ENCODE data around the gene DNAJC22.

The DNAJC22 gene

GRCh38 chr12:49389387-49389703, 42.7 kb downstream of the DNAJC22 start:
- Histone ChIP-seq H2AK5ac (ENCODE audit: low read depth, low read length) (no peak overlapping the region), H4K8ac (ENCODE audit: low read depth, low read length) (no peak overlapping the region), H3K4me3 (ENCODE audit: low read length in 2 of 2) (no peak overlapping the region), H2BK5ac (ENCODE audit: low read length) (no peak overlapping the region), H3K9ac (ENCODE audit: low read depth, low read length, poor library complexity) (no peak overlapping the region), H3K4ac (ENCODE audit: low read length) (no peak overlapping the region), H3K18ac (ENCODE audit: low read length) (no peak overlapping the region), H3K14ac (ENCODE audit: low read length) (no peak overlapping the region), H3K27ac (replicated peaks; ENCODE audit: low read length) (no peak overlapping the region), H2BK120ac (ENCODE audit: low read depth, low read length) (no peak overlapping the region), H2BK15ac (ENCODE audit: low read length) (no peak overlapping the region), H3K23ac (ENCODE audit: low read depth, low read length, poor library complexity) (no peak overlapping the region), H4K91ac (ENCODE audit: low read depth, low read length, poor library complexity) (no peak overlapping the region), H3K36me3 (replicated peaks in 1 of 2; ENCODE audit: control insufficient read depth in 2 of 2, insufficient read depth in 2 of 2, low read length in 2 of 2) (peaks cover 2 to 18% of the 10 kb centered on the region in 2 donors), H2BK12ac (ENCODE audit: low read length) (no peak overlapping the region), H3K4me2 (ENCODE audit: insufficient read depth, low read length, poor library complexity, severe bottlenecking) (no peak overlapping the region), H3K9me3 (replicated peaks in 1 of 2; ENCODE audit: control insufficient read depth in 2 of 2, insufficient read depth in 1 of 2, low read depth in 1 of 2, low read length in 2 of 2) (no peaks in the 10 kb centered on the region), H2AFZ (ENCODE audit: low read length) (no peak overlapping the region), H3K27me3 (ENCODE audit: control insufficient read depth in 3 of 3, insufficient read depth in 3 of 3, low read depth in 1 of 3, low read length in 3 of 3) (no peaks in the 10 kb centered on the region), H3K4me1 (ENCODE audit: control insufficient read depth in 2 of 2, insufficient read depth in 1 of 2, low read depth in 1 of 2, low read length in 2 of 2) (peaks cover 0 to 4% of the 10 kb centered on the region in 2 donors), H3K79me1 (ENCODE audit: low read depth, low read length) (peaks cover 2% of the 10 kb centered on the region)
- no peak for DNase-seq (ENCODE audit: low spot score)
- WGBS, 2 donors (ENCODE audit: extremely low coverage in 2 of 2, insufficient read length in 2 of 2, insufficient replicate concordance in 1 of 2), result no CpG with 5 or more reads among the region's 13 CpGs

GRCh38 chr12:49397000-49397399, 50.3 kb downstream of the DNAJC22 start:
- Histone ChIP-seq H3K27ac (replicated peaks; ENCODE audit: low read length) (no peak overlapping the region), H2AK5ac (ENCODE audit: low read depth, low read length) (no peak overlapping the region), H3K9ac (ENCODE audit: low read depth, low read length, poor library complexity) (no peak overlapping the region), H3K79me1 (ENCODE audit: low read depth, low read length) (peaks cover 2% of the 10 kb centered on the region), H3K23ac (ENCODE audit: low read depth, low read length, poor library complexity) (no peak overlapping the region), H2BK120ac (ENCODE audit: low read depth, low read length) (no peak overlapping the region), H4K8ac (ENCODE audit: low read depth, low read length) (no peak overlapping the region), H4K91ac (ENCODE audit: low read depth, low read length, poor library complexity) (no peak overlapping the region), H3K9me3 (replicated peaks in 1 of 2; ENCODE audit: control insufficient read depth in 2 of 2, insufficient read depth in 1 of 2, low read depth in 1 of 2, low read length in 2 of 2) (peaks cover 0 to 8% of the 10 kb centered on the region in 2 donors), H3K4me1 (ENCODE audit: control insufficient read depth in 2 of 2, insufficient read depth in 1 of 2, low read depth in 1 of 2, low read length in 2 of 2) (peaks cover 2 to 5% of the 10 kb centered on the region in 2 donors), H2AFZ (ENCODE audit: low read length) (no peak overlapping the region), H3K14ac (ENCODE audit: low read length) (no peak overlapping the region), H2BK5ac (ENCODE audit: low read length) (no peak overlapping the region), H3K27me3 (ENCODE audit: control insufficient read depth in 3 of 3, insufficient read depth in 3 of 3, low read depth in 1 of 3, low read length in 3 of 3) (no peaks in the 10 kb centered on the region), H3K4me3 (ENCODE audit: low read length in 2 of 2) (no peak overlapping the region), H3K18ac (ENCODE audit: low read length) (no peak overlapping the region), H2BK15ac (ENCODE audit: low read length) (no peak overlapping the region), H3K36me3 (replicated peaks in 1 of 2; ENCODE audit: control insufficient read depth in 2 of 2, insufficient read depth in 2 of 2, low read length in 2 of 2) (peaks cover 0 to 4% of the 10 kb centered on the region in 2 donors), H3K4ac (ENCODE audit: low read length) (no peak overlapping the region), H3K4me2 (ENCODE audit: insufficient read depth, low read length, poor library complexity, severe bottlenecking) (no peak overlapping the region), H2BK12ac (ENCODE audit: low read length) (no peak overlapping the region)
- no CpG with 5 or more reads among the region's 1 CpG for WGBS, 2 donors (ENCODE audit: extremely low coverage in 2 of 2, insufficient read length in 2 of 2, insufficient replicate concordance in 1 of 2)
- DNase-seq (ENCODE audit: low spot score), result no peak

- no peak overlapping the region for H3K23ac ChIP-seq (ENCODE audit: low read depth, low read length, poor library complexity)
- WGBS, 2 donors (ENCODE audit: extremely low coverage in 2 of 2, insufficient read length in 2 of 2, insufficient replicate concordance in 1 of 2), result no CpG with 5 or more reads among the region's 1 CpG
- no peak overlapping the region for H2BK15ac ChIP-seq (ENCODE audit: low read length)
- H3K4me1 ChIP-seq (ENCODE audit: control insufficient read depth in 2 of 2, insufficient read depth in 1 of 2, low read depth in 1 of 2, low read length in 2 of 2), result peaks cover 2 to 5% of the 10 kb centered on the region in 2 donors
- no peak overlapping the region for H3K9ac ChIP-seq (ENCODE audit: low read depth, low read length, poor library complexity)
- H3K79me1 ChIP-seq (ENCODE audit: low read depth, low read length), result peaks cover 4% of the 10 kb centered on the region
- no peak overlapping the region for H3K4ac ChIP-seq (ENCODE audit: low read length)
- no peak overlapping the region for H2AFZ ChIP-seq (ENCODE audit: low read length)
- no peak overlapping the region for H4K8ac ChIP-seq (ENCODE audit: low read depth, low read length)
- no peak overlapping the region for H2AK5ac ChIP-seq (ENCODE audit: low read depth, low read length)
- H2BK5ac ChIP-seq (ENCODE audit: low read length), result no peak overlapping the region
- DNase-seq (ENCODE audit: low spot score), result no peak
- peaks cover 0 to under 1% of the 10 kb centered on the region in 2 donors for H3K9me3 ChIP-seq (replicated peaks in 1 of 2; ENCODE audit: control insufficient read depth in 2 of 2, insufficient read depth in 1 of 2, low read depth in 1 of 2, low read length in 2 of 2)
- no peaks in the 10 kb centered on the region for H3K27me3 ChIP-seq (ENCODE audit: control insufficient read depth in 3 of 3, insufficient read depth in 3 of 3, low read depth in 1 of 3, low read length in 3 of 3)
- no peak overlapping the region for H3K4me3 ChIP-seq (ENCODE audit: low read length in 2 of 2)
- H3K4me2 ChIP-seq (ENCODE audit: insufficient read depth, low read length, poor library complexity, severe bottlenecking), result no peak overlapping the region
- H3K27ac ChIP-seq (replicated peaks; ENCODE audit: low read length), result no peak overlapping the region
- no peak overlapping the region for H2BK120ac ChIP-seq (ENCODE audit: low read depth, low read length)
- no peaks in the 10 kb centered on the region for H3K36me3 ChIP-seq (replicated peaks in 1 of 2; ENCODE audit: control insufficient read depth in 2 of 2, insufficient read depth in 2 of 2, low read length in 2 of 2)
- H3K18ac ChIP-seq (ENCODE audit: low read length), result no peak overlapping the region
- no peak overlapping the region for H2BK12ac ChIP-seq (ENCODE audit: low read length)
- no peak overlapping the region for H3K14ac ChIP-seq (ENCODE audit: low read length)
- H4K91ac ChIP-seq (ENCODE audit: low read depth, low read length, poor library complexity), result no peak overlapping the region
Observed at GRCh38 chr12:49400304-49400703, 53.6 kb downstream of the DNAJC22 start.

Data from neuronal stem cell (in vitro differentiated cells).